DMS153 treated with DMSO at 0.1 percent for 48 hours (cell line): ENCODE results near the gene CLIC4.
A peak's percentile ranks its signal among the peaks of the same experiment; 100 is the strongest.
"Not testable (repeated sequence)": the region's sequence is repeated elsewhere in the genome, so short reads cannot be mapped to it uniquely, and the experiment has no call there.

ENCODE experiments used
- DNase-seq: peaks from one replicate; lab custom pipeline; 2025; ENCODE audit not compliant: unreplicated experiment; lab: John Stamatoyannopoulos, UW

CLIC4 gene

DNA sequence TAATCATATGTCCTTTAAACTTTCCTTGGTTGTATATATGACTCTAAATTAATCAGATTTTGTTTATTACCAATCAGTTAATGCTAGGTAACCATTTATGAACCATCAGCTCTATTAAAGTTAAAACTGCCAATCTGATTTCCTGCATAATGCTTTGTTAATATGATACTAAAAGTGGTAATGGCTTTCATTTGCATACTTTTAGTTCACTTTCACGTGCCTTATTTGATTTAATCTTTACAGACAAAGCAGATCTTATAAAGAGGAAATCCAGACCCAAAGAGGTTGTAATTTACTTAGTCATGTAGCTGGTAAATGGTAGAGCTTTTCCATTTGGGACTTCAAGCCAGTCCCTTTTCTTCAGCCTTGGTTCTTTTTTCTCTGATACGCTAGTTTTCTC is 61.3 kb downstream of the CLIC4 start:
- no peak for DNase-seq

DNA sequence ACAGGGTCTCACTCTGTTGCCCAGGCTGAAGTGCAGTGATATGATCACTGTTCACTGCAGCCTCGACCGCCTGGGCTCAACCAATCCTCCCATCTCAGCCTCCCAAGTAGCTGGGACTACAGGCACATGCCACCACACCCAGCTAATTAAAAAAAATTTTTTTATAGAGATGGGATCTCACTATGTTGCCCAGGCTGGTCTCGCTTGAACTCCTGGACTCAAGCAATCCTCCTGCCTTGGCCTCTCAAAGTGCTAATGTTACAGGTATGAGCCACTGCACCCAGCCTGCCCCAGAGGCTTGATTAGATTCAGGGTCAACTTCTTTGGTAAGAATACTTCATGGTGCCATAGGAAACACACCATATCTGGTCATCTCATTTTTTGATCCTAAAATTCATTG is 66.2 kb downstream of the CLIC4 start:
- not testable (repeated sequence) for DNase-seq

- DNase-seq: not testable (repeated sequence)
Measured at GRCh38 chr1:24820221-24820620, 75.0 kb downstream of the CLIC4 start.

DNA sequence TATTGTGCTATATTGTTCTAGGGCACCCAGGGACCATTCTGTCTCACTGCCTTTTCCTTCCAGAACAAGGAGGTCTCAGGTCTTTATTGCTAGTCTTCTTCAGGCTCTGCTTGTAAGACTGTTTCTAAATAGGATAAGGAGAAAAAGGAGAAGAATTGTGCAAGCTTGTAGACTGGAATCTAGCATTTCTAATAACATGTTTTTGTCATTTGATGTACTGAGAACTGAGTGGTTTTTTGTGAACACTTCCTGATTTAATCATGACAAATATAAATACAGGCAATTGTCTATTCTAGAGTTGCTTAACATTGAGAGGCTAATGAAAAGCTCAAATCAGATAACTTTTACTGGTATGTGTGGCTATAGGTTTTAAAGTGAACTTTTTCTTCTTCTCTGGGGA is 77.6 kb downstream of the CLIC4 start:
- DNase-seq: no peak

DNA sequence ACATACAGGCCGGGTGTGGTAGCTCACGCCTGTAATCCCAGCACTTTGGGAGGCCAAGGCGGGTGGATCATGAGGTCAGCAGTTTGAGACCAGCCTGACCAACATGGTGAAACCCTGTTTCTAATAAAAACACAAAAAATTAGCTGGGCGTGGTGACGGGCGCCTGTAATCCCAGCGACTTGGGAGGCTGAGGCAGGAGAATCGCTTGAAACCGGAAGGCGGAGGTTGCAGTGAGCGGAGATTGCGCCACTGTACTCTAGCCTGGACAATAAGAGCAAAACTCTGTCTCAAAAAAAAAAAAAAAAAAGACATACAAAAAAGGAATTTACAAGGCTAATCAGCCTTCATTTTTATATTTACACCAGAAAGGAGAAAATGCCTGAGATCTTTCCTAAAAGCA is 78.2 kb downstream of the CLIC4 start:
- not testable (repeated sequence) for DNase-seq

GRCh38 chr1:24825174-24825573 is 79.9 kb downstream of the CLIC4 start:
- DNase-seq: no peak

DNA sequence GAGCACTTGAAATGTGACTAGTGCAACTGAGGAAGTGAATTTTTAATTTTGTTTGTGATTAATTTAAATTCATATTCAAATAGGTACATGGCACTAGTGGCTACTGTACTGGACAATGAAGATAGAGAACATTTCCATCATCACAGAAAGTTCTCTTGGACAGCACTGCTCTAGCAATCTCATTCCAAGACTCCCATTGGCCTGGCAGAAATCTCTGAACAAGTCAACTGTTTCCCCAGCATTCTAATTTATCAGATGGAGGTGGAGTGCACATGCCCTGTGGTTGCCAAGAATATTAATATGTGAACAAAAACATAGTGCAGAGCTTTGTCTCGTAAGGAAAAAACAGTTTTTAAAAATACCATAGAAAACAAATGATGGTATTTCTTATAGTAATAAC is 81.3 kb downstream of the CLIC4 start:
- no peak for DNase-seq

DNA sequence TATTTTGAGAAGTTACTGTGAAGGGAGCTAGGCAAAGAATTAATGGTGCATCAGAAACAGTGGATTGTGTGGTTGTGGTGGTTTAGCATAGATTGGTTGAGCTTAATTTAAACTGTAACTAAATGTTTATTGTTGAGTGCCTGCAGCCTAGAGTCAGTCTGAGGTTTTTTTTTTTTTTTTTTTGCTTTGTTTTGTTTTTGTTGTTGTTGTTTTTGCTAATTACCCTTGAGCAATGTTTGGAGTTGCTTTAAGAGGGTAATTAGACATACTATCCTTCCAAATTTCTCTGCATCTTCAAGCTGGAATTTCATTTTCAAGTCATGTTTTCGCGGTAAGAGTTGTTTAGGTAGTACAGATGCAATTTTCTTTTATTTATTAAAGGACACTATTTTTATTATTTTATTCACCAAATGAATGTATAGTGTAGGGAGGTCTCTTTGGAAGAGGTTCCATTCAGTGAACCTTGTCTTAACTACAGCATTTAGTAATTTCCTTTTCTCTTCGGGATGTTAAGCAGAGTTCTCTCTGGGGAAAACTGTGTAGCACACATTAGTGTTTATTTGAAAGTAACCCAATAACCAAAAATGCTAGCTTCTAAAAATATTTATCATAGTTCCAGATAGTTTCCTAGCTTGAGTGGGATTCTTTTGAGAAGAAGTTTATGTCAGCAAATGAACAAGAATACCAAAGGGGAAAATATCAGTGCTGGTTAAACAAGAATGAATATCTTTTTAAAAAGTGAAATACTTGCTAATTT is 82.3 kb downstream of the CLIC4 start:
- DNase-seq: no peak

DNA sequence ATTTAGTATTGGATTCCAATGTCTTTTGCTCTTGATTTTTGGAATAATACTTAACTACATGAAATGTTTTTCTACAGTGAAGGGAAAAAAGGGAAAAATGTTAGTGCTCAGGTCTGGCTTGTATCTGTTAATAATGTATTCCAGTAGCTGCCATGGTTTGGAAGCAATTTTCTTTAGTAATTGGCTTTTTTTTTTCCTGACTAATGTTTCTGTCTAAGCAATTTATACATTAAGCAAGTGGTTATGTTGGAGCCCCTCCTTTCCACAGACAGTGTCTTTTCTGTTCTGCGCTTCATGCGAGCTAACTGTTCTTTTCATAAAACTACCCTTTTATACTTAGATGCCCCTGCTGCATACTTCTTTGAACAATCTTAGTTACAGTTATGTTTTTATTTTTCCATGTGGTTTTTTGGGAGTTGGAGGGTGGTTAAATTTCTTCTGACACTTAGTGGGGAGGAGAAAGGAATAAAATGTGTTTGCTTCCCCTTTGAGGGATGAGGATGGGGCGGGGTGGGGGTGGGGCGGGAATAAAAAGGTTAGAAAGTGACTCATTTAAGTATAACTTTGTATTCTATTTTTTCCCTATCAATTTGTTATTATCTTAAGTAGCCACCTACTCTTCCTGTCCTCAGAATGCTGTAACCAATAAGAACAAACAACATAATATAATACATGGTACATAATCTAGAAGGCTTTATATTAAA is 83.1 kb downstream of the CLIC4 start:
- DNase-seq: no peak

- DNase-seq: peak; percentile 88
Measured at GRCh38 chr1:24828887-24829192, 83.6 kb downstream of the CLIC4 start.

GRCh38 chr1:24830680-24831272 is 85.5 kb downstream of the CLIC4 start:
- DNase-seq: peak; percentile 59

DNA sequence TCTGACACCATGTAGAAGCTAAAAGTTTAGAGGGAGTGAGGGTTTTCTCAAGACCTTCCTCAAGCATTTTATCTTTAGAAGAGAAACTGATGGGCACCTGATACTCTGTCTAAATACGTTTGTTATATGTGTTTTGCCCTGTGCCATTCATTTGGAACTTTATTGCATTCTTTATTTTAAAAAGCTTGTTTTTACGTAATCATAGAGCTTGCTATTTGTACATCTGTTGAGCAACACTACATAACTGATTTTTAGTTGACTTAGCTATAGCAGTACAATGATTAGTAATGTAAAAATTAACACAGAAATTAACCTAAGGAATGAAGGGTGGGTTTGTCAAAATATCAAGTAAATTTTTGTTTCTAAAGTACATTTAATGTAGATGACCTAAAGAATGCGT is 96.3 kb downstream of the CLIC4 start:
- no peak for DNase-seq

DNA sequence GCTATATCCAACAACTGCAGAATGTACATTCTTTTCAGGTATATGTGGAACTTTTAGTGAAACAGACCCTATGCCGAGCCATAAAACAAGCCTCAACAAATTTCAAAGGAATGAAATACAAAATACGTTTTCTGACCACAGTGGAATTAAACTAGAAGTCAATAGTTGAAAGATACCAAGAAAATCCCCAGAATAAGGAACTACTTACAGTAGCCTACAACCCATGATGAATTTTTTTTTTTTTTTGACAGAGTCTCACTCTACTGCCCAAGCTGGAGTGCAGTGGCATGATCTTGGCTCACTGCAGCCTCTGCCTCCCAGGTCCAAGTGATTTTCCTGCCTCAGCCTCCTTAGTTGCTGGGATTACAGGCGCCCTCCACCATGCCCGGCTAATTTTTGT is 101.4 kb downstream of the CLIC4 start:
- no peak for DNase-seq

DNA sequence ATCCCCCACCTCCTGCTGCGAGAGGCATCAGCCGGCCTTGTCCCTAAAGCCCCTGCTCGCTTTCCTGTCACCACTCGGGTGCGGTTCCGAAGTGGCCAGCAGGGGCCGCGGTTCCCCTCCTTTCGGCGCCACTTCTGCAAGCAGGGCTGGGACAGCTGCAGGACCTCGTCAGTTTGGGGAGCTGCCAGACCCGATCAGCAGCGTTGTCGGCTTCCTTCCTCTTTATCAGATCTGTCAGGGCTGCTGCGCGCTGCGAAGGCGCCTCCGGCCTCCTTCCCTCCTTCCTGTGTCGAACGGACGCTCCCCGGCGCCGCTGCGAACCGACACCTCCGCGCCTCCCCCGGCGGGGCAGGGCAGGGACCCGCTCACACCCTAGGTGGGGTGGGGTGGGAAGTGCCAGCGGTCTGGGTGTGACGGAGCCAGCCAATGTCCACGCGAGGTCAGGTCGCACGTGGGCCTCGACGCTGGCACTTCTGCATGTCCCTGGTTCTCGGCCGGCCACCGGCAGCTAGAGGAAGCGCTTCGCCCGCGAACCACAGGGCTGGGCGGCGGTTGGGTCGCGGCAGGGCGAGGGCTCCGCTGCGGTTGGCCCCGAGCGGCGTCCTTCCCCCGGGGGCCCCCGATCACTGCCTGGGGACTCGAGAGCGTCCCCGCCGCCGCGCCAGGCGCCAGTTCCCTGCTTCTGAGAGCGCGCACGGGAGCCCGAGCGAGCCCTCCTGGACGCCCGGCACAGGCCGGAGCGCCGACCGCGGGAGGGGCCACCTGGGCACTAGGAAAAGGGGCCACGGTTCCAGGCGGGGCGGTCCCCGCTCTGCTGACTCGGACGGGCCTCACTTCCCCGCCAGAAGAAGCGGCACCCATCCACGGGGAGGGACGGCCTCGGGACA is 103.0 kb downstream of the CLIC4 start:
- DNase-seq: peak; percentile 72

- peak; percentile 25 for DNase-seq
Measured at GRCh38 chr1:24849672-24850295, 104.5 kb downstream of the CLIC4 start.

DNA sequence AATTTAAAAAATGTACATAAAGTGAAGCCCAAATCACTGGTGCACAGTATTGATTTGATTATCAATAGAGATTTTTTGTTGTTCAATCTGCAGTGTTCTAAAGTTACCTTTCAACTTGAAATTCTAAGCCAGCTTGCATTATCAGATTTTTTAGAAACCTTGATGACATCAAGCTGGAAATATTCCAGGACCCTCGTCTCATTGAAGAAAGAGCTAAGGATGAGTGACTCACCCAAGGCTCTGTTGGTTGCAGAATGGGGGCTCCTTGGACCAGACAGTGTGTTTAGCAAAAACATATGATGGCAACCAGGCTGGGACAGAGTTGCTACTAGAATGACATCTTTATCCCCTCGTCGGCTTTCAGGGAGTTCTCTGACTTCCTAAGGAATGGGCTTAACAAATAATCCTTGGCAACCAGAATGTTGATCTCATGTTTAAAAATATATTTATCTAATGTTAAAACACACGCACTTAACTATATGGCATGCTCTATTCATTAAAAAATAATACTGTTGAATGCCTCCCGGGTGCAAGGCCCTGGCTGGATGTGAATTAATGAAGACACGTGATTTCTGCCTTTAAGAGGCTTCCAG is 105.2 kb downstream of the CLIC4 start:
- DNase-seq: no peak

- DNase-seq: no peak
Measured at GRCh38 chr1:24853649-24854048, 108.4 kb downstream of the CLIC4 start.

- no peak for DNase-seq
Measured at GRCh38 chr1:24855474-24855873, 110.2 kb downstream of the CLIC4 start.

- no peak for DNase-seq
Measured at GRCh38 chr1:24856787-24857506, 111.7 kb downstream of the CLIC4 start.
